ENCODE data around the gene DYNC2H1.
"Not testable (repeated sequence)": the region's sequence is repeated elsewhere in the genome, so short reads cannot be mapped to it uniquely, and the experiment has no call there.

The DYNC2H1 gene

DNA sequence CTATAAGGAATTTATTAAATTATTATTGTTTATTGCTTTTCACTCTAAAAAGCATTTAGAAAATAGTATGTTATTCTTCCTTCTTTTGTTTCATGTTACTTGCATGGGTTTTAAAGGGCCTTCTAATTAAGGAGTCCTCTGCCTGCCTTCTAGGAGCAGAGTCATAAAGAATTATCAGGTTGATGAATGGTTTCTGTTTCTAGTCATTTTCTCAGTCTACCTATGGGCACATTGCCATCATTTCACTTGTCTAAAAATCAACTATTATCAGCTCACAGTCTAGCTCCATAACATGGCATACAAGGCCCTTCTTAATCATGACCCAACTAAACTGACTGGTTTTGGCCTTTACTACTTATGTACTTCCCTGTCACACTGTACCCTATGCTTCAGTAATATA lies 16.2 kb downstream of the DYNC2H1 start:
- DNase-seq = no peak

DNA sequence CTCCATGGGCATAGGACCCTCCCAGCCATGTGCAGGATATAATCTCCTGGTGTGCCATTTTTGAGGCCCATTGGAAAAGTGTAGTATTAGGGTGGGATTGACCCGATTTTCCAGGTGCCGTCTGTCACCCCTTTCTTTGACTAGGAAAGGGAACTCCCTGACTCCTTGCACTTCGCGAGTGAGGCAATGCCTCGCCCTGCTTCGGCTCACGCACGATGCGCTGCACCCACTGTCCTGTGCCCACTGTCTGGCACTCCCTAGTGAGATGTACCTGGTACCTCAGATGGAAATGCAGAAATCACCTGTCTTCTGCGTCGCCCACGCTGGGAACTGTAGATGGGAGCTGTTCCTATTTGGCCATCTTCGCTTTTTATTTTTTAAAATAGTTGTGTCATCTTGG lies 32.8 kb downstream of the DYNC2H1 start:
- DNase-seq = not testable (repeated sequence)

- DNase-seq = no peak
Observed at GRCh38 chr11:103147627-103148026, 38.4 kb downstream of the DYNC2H1 start.

DNA sequence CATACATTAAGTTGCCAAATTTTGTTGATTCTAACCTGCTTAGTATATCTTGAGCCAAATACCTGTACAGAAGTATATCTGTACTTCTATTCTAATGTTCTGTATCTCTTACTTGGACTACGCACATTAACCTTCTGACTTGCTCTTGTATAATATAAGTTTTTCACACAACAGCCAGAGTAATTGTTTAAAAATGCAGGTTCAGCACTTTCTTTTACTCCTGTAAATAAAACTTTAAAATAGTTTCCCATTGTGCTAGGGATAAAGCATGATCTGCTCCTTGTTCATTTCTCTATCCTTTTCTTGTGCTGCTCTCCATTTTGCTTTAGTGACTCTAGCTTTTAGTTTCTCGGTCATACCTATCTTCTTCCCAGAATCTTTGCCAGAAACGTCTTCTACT lies 48.3 kb downstream of the DYNC2H1 start:
- no peak for DNase-seq

GRCh38 chr11:103164093-103164796 lies 55.0 kb downstream of the DYNC2H1 start:
- DNase-seq = no peak

GRCh38 chr11:103167166-103167565 lies 57.9 kb downstream of the DYNC2H1 start:
- DNase-seq = no peak

DNA sequence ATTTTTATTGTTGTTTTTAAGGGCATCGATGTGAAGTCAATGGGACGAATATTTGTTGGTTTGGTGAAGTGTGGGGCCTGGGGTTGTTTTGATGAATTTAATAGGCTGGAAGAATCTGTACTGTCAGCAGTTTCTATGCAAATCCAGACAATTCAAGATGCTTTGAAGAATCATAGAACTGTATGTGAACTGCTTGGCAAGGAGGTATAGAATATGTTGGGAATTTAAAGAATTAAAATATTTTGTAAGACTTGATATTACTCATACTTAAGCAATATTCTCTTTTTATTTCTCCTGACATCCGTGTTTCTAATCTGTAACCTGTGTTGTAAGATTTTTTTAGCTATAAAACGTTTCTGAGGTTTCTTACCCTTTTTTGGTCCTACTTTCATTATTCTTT lies 61.6 kb downstream of the DYNC2H1 start:
- DNase-seq = no peak

- DNase-seq = no peak
Observed at GRCh38 chr11:103175461-103176129, 66.4 kb downstream of the DYNC2H1 start.

- no peak for DNase-seq
Observed at GRCh38 chr11:103183981-103184611, 74.9 kb downstream of the DYNC2H1 start.

DNA sequence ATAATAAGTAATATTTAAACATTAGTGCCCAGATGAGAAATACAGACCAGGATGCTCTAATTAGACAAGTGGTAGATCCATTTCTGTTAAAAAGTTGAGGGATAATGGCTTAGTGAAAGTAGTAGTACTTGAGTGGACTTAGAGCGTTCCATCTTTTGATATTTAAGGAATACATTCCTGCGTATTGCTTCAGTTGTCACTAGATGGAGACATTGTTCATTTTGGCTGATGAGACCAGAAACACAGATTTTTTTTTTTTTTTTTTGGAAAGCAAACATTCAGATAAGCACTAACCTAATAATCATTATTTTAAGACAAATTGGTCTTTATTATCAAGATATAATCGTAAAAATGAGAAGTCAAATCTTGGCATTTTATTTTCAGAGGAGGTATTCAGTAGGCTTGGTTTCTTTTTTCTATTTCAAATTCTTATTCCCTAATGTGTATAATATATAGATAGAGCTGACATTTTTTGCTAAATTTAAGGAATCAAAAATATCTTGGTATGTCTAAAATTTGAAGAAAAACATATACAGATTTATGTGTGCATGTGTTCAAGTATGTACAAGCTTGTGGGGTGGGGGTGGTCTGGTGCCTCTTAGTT lies 92.9 kb downstream of the DYNC2H1 start:
- DNase-seq = no peak

DNA sequence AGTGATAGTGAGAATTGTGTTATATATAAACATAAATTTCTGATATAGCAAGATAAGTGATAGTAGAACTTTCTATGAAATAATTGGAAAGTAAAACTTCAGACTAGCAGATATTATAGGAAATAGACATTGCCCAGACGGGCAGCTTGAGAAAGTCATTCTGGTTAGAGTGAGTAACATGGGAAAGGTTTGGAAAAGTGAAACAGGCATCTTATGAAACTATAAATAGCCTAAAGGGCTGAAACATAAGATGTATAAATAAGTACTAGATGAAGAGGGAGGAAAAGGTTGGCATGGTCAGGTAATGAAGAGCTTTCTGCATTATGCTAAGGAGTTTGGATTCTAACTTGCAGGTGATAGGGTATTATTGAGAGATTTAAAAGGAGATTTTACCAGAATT lies 101.3 kb downstream of the DYNC2H1 start:
- DNase-seq = no peak

DNA sequence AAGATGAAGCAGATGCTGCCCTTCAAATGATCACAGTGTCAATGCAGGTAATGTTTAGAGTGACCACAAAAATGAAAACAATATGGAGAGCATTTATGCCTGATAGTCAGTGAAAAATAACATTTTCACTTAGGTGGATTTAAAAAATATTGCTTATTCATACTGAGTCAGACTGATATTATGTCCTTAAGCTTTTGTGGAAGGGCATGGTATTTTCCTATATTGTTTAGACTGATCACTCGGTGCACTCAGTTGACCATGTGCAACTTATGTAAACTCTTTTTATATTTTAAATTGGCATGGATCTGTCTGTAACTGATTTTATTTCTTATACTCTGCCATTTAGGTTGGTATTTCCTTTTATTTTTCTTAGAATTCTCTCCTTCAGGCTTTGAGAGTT lies 106.6 kb downstream of the DYNC2H1 start:
- no peak for DNase-seq

DNA sequence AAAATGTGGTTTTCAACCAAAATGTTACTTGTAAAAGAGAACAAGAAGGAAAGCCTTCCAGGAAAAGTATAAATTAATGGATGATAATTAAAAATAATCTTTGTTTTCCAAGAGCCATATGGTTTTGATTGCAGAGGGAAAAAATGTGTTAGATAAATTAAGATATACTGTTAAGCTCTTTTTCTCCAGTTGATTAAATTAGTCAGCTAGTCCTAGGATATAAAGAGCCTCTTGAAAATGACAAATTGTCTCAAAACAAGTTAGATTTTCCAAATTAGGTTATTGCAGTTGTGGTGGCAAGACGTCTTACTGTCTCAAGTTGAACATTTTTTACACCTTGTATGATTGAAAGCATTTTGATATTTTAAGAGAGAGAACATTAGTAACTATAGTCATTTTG lies 110.9 kb downstream of the DYNC2H1 start:
- DNase-seq = no peak

GRCh38 chr11:103222806-103223205 lies 113.6 kb downstream of the DYNC2H1 start:
- no peak for DNase-seq

- no peak for DNase-seq
Observed at GRCh38 chr11:103228807-103229206, 119.6 kb downstream of the DYNC2H1 start.

GRCh38 chr11:103234974-103235373 lies 125.7 kb downstream of the DYNC2H1 start:
- DNase-seq = no peak

GRCh38 chr11:103241574-103241973 lies 132.3 kb downstream of the DYNC2H1 start:
- DNase-seq = no peak

DNA sequence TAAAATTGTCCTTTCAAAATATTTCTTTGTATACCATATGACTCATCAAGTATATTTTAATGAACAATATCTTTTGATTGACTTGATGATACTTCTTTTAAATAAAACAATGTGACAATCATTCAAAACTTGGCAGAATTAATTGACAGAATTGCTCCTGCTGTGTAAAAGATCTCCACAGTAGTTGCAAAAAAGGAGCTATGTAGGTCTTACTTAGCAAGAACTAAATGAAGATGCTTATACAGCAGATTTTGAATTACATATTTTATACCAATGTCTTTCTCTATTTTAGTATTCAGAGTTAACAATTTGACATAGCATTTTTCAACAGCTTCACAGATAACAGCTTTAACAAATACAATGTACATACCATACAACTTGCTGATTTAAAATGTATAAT lies 144.9 kb downstream of the DYNC2H1 start:
- DNase-seq = no peak

DNA sequence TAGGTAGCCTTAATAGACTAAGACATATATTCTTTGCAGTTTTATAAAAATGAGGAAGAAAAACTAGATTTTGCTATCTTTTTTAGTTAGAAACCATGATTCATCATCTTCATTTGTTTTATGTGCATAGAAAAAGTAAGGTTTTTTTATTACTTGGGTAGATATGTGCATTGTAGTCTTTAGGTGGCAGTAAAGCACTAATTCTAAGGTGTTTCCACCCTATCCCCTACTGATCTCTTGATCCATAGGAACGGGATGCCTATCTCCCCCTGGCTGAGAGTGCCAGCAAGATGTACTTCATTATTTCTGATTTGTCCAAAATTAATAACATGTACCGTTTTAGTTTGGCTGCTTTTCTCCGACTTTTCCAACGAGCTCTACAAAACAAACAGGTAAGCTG lies 148.1 kb downstream of the DYNC2H1 start:
- DNase-seq = no peak

GRCh38 chr11:103266167-103266831 lies 157.1 kb downstream of the DYNC2H1 start:
- no peak for DNase-seq

GRCh38 chr11:103272876-103273275 lies 163.7 kb downstream of the DYNC2H1 start:
- no peak for DNase-seq

GRCh38 chr11:103274025-103274424 lies 164.8 kb downstream of the DYNC2H1 start:
- no peak for DNase-seq

- DNase-seq = no peak
Observed at GRCh38 chr11:103279821-103280220, 170.6 kb downstream of the DYNC2H1 start.
